GM19452 (cell line): ENCODE results near the gene CFTR.

ENCODE experiments used
- ATAC-seq: cut with Tn5 transposase; IDR thresholded peaks from one replicate; pipeline ENCODE4 v1.9.1; 2021; ENCODE audit not compliant: unreplicated experiment

CFTR gene

GRCh38 chr7:117645481-117646165 lies 165.8 kb downstream of the CFTR start:
- no peak for ATAC-seq

- no peak for ATAC-seq
Measured at GRCh38 chr7:117648203-117648866, 168.5 kb downstream of the CFTR start.

GRCh38 chr7:117652943-117653680 lies 173.3 kb downstream of the CFTR start:
- ATAC-seq: no peak

- ATAC-seq: no peak
Measured at GRCh38 chr7:117654780-117655179, 175.0 kb downstream of the CFTR start.

- no peak for ATAC-seq
Measured at GRCh38 chr7:117656806-117657205, 177.0 kb downstream of the CFTR start.

DNA sequence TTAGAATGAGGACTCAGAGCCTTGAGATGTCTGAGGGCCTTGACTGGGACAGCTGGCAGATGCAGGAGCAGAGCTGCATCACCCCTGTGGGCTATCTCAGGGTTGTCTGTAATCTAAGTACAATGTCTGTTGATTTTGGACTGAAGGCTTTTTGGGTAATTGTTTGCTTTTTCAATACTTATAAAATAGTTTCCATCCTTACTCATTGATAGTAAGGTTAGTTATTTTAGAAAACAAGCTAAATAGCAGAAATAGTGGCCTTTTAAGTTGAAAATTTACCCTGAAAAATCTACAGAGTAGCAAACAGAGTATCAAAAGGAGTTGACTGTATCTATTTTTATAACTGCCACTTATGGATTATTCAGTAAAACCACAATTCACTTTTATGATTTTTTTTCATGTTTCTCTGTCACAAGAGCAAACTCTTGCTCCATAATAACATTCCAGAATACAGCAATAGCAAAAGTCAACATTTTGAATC lies 179.7 kb downstream of the CFTR start:
- no peak for ATAC-seq

DNA sequence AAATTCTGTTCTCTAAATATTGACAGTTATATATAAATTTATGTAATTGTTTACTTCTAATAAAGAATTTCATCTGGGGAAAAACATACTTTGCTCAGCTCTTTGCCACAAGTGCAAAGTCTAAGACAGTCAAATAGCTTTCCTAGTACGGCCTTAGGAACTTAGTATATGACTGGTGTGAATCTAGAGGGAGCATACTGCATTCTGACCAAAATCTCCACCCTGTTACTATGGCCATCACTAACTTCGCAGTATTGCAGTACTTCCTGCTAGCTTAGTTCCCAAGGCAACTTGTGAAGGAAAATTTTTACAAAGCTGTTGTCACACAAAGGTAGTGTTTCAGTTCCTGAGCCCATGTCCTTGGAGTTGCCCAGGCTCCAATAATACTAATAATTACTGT lies 181.5 kb downstream of the CFTR start:
- ATAC-seq: no peak

GRCh38 chr7:117664047-117664446 lies 184.2 kb downstream of the CFTR start:
- no peak for ATAC-seq

GRCh38 chr7:117665368-117665767 lies 185.5 kb downstream of the CFTR start:
- ATAC-seq: no peak

DNA sequence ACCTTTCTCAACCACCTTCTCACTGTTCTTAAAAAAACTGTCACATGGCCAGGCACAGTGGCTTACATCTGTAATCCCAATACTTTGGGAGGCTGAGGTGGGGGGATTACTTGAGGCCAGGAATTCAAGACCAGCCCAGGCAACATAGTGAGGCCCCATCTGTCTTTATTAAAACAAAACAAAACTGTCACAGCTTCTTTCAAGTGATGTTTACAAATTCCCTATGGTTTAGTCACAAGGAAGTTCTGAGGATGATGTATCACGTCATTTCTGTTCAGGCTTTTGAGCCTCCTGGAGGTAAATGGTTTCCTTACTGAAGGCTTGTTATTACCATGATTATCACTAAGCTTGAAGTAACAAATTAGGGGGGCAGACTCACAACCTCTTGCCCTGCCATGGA lies 186.2 kb downstream of the CFTR start:
- no peak for ATAC-seq

- no peak for ATAC-seq
Measured at GRCh38 chr7:117666689-117667088, 186.9 kb downstream of the CFTR start.

DNA sequence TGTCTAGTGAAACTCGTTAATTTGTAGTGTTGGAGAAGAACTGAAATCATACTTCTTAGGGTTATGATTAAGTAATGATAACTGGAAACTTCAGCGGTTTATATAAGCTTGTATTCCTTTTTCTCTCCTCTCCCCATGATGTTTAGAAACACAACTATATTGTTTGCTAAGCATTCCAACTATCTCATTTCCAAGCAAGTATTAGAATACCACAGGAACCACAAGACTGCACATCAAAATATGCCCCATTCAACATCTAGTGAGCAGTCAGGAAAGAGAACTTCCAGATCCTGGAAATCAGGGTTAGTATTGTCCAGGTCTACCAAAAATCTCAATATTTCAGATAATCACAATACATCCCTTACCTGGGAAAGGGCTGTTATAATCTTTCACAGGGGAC lies 187.6 kb downstream of the CFTR start:
- no peak for ATAC-seq

DNA sequence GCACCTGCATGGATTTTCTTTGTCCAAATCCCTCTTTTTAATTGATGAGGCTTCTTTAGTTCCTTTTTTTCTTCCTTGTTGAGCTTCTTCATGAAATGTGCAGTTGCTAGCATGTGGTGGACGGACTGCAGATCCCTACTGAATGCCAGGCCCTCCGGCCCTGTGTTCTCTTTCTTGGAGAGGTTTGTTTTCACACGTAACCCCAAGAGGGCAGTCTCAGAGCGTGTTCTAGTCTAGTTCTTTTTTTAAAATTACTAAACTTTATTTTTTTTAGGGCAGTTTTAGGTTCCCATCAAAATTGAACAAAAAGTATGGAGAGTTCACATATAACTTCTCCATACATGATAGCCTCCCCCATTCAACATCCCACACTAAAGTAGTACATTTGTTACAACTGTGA lies 190.0 kb downstream of the CFTR start:
- ATAC-seq: no peak

DNA sequence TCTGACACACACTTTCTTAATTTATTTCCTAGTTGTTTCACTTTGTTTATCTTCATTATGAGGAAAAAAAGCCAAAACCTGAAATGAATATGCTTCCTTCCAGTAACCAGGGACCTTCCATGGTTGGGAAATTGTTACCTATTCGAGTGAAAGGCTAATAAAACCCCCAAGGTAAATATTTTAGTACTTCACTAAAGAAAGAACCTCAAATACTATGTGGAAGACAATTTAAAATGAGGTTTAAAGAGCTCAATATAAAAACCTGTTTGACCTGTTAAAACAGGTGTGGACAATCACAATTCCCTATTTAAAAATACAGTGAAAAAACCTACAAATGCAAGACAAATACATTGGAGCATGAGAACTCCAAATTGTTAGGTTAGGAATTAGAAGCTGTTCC lies 192.6 kb downstream of the CFTR start:
- ATAC-seq: no peak

DNA sequence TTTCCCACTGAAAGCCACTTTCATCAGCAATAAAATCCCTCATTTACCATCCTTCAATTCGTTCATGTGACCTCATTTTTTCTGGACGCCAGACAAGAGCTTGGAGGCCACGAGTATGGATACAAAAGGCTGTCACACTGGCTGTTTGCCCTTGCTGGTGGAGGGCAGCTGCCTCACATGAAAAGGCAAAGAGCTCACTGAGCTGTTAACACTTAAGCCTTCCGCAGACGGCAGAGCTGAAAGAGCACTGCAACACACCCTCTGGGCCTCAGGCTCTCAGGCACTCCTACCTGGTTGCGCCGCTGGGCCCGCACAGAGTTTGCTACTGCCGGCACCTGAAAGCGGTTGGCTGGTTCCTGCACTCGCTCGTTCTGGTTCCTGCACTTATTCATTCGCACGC lies 193.5 kb downstream of the CFTR start:
- no peak for ATAC-seq

DNA sequence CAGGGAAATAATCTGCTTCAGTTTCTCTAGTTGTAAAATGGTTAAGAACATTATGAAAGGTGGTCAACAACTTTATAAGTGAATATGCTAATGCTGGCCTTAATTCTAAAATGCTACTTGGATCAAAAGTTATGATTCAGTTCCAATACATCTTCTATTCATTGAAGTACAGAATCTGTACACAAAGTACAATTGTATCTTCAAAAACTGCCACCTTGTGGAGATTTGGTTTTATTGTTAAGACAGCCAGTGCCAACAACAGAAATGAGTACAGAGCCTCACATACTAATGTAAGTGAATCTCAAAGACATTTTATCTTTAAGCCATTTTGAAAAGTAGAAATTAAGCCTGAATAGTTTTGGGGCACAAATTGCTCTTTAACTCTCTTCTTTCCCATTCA lies 194.0 kb downstream of the CFTR start:
- ATAC-seq: no peak

GRCh38 chr7:117674617-117675016 lies 194.8 kb downstream of the CFTR start:
- ATAC-seq: no peak

GRCh38 chr7:117675497-117676435 lies 195.9 kb downstream of the CFTR start:
- ATAC-seq: no peak

DNA sequence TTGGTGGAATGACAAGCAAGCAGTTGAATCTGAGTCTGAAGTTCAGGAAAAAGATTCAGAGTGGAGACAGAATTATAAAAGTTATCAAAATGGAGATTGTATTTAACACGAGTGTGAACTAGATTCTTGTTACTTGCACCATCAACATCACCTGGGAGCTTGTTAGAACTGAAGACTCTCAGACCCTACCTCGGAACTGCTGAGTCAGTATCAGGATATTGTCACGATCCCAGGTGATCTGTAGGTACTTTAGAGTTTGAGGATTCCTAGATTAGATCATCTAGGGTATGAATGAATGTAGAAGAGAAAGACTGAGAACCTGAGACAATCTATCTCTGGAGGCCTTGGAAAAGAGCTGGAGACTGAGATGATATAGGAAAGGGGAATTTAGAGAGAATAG lies 199.3 kb downstream of the CFTR start:
- ATAC-seq: no peak

GRCh38 chr7:117682681-117683385 lies 203.0 kb downstream of the CFTR start:
- ATAC-seq: no peak
